Measurements from ENCODE around the gene ASTN1. TPM values are rescaled to one million over a fixed set of nuclear protein-coding genes. Genes with fewer than 3 reads are reported as not detected.

The ASTN1 gene
- total RNA-seq, 1 donor from 2014 or later, result not detected

- Histone ChIP-seq H3K27me3 (ENCODE audit: control insufficient read depth, insufficient read depth, low read length) (no peaks in the 10 kb centered on the region), H3K36me3 (ENCODE audit: control insufficient read depth, insufficient read depth, low read length) (no peaks in the 10 kb centered on the region), H3K4me3 (ENCODE audit: low read depth, low read length) (no peak overlapping the region)
- FAIRE-seq (no peak), DNase-seq (ENCODE audit: low read depth) (no peak)
- no peak for TF ChIP-seq CTCF (IDR thresholded peaks at IDR 0.05; ENCODE audit: insufficient read depth, low read length, severe bottlenecking)
Measured at GRCh38 chr1:176838276-176838995, 326.1 kb downstream of the ASTN1 start.

- Histone ChIP-seq H3K36me3 (ENCODE audit: control insufficient read depth, insufficient read depth, low read length) (no peaks in the 10 kb centered on the region), H3K27me3 (ENCODE audit: control insufficient read depth, insufficient read depth, low read length) (no peaks in the 10 kb centered on the region), H3K4me3 (ENCODE audit: low read depth, low read length) (no peak overlapping the region)
- FAIRE-seq (no peak), DNase-seq (ENCODE audit: low read depth) (no peak)
- TF ChIP-seq CTCF (IDR thresholded peaks at IDR 0.05; ENCODE audit: insufficient read depth, low read length, severe bottlenecking), result no peak
Measured at GRCh38 chr1:176837708-176838107, 326.8 kb downstream of the ASTN1 start.

- FAIRE-seq, result peak; percentile 23
- H3K27me3 ChIP-seq (ENCODE audit: control insufficient read depth, insufficient read depth, low read length), result no peaks in the 10 kb centered on the region
- no peaks in the 10 kb centered on the region for H3K36me3 ChIP-seq (ENCODE audit: control insufficient read depth, insufficient read depth, low read length)
- no peak for TF ChIP-seq CTCF (IDR thresholded peaks at IDR 0.05; ENCODE audit: insufficient read depth, low read length, severe bottlenecking)
- no peak for DNase-seq (ENCODE audit: low read depth)
- no peak overlapping the region for H3K4me3 ChIP-seq (ENCODE audit: low read depth, low read length)
Measured at GRCh38 chr1:176831150-176831549, 333.4 kb downstream of the ASTN1 start.

GRCh38 chr1:176829261-176829660, 335.3 kb downstream of the ASTN1 start:
- TF ChIP-seq CTCF (IDR thresholded peaks at IDR 0.05; ENCODE audit: insufficient read depth, low read length, severe bottlenecking), result no peak
- no peaks in the 10 kb centered on the region for H3K27me3 ChIP-seq (ENCODE audit: control insufficient read depth, insufficient read depth, low read length)
- H3K4me3 ChIP-seq (ENCODE audit: low read depth, low read length), result no peak overlapping the region
- no peaks in the 10 kb centered on the region for H3K36me3 ChIP-seq (ENCODE audit: control insufficient read depth, insufficient read depth, low read length)
- DNase-seq (ENCODE audit: low read depth) (no peak), FAIRE-seq (no peak)

- DNase-seq (ENCODE audit: low read depth) (no peak), FAIRE-seq (peak; percentile 36)
- no peaks in the 10 kb centered on the region for H3K27me3 ChIP-seq (ENCODE audit: control insufficient read depth, insufficient read depth, low read length)
- H3K36me3 ChIP-seq (ENCODE audit: control insufficient read depth, insufficient read depth, low read length), result no peaks in the 10 kb centered on the region
- no peak overlapping the region for H3K4me3 ChIP-seq (ENCODE audit: low read depth, low read length)
- TF ChIP-seq CTCF (IDR thresholded peaks at IDR 0.05; ENCODE audit: insufficient read depth, low read length, severe bottlenecking), result no peak
Measured at GRCh38 chr1:176826265-176826664, 338.2 kb downstream of the ASTN1 start.

All from bronchial epithelial cell (primary cell).